Natural killer cell (primary cell): ENCODE measurements around the gene RASGRP3. TPM values are rescaled to one million over a fixed set of nuclear protein-coding genes. Genes with fewer than 3 reads are reported as not detected.
"Not testable (repeated sequence)": the region's sequence is repeated elsewhere in the genome, so short reads cannot be mapped to it uniquely, and the experiment has no call there.

Experiments used
- ATAC-seq, 3 donors: fragments of 150-1000 bp in 2 of 3; fragments of 200-7000 bp in 1 of 3; cut with Tn5 transposase; 1 replicate in 1 of 3; 2 replicates in 2 of 3; pipeline ENCODE4 v1.10.0; 2021; ENCODE audit warnings: mild to moderate bottlenecking in 2 of 3, moderate library complexity in 2 of 3
- DNase-seq, 2 donors: peaks; one replicate each; pipeline versions ENCODE4 v3.0.0 to v3.0.0-alpha.2; 2013 to 2021; ENCODE audit warnings: mixed read lengths in 1 of 2
- H3K27ac ChIP-seq: one replicate; pipeline ENCODE4 v1.5.1; 2013; ENCODE audit warnings: mild to moderate bottlenecking, low read length
- H3K27me3 ChIP-seq: one replicate; pipeline ENCODE4 v1.6.1; 2013; ENCODE audit warnings: low read length; ENCODE audit not compliant: control insufficient read depth, insufficient read depth
- H3K36me3 ChIP-seq: one replicate; pipeline ENCODE4 v1.6.1; 2013; ENCODE audit warnings: low read length; ENCODE audit not compliant: control insufficient read depth, insufficient read depth
- H3K4me1 ChIP-seq: one replicate; pipeline ENCODE4 v1.6.1; 2013; ENCODE audit warnings: low read length; ENCODE audit not compliant: control insufficient read depth, insufficient read depth
- H3K4me3 ChIP-seq: one replicate; pipeline ENCODE4 v1.5.1; 2013; ENCODE audit warnings: low read length
- H3K9me3 ChIP-seq: one replicate; pipeline ENCODE4 v1.6.1; 2013; ENCODE audit warnings: low read length; ENCODE audit not compliant: control insufficient read depth, insufficient read depth
- H3K27ac Mint-ChIP-seq, 2 donors: one replicate each; pipeline ENCODE4 v1.8.0; 2022; ENCODE audit warnings: mild to moderate bottlenecking in 2 of 2, mixed read lengths in 2 of 2, moderate library complexity in 1 of 2
- H3K27me3 Mint-ChIP-seq, 2 donors: one replicate each; pipeline ENCODE4 v1.8.0; 2022; ENCODE audit warnings: low read depth in 2 of 2, mixed read lengths in 2 of 2
- H3K36me3 Mint-ChIP-seq: one replicate; pipeline ENCODE4 v1.8.0; 2022; ENCODE audit warnings: mixed read lengths
- H3K4me1 Mint-ChIP-seq, 2 donors: one replicate each; pipeline ENCODE4 v1.8.0; 2022; ENCODE audit warnings: mixed read lengths in 2 of 2
- H3K4me3 Mint-ChIP-seq: one replicate; pipeline ENCODE4 v1.8.0; 2022; ENCODE audit warnings: mild to moderate bottlenecking, moderate library complexity, mixed read lengths
- H3K9me3 Mint-ChIP-seq, 2 donors: one replicate each; pipeline ENCODE4 v1.8.0; 2022; ENCODE audit warnings: mixed read lengths in 2 of 2
- CTCF ChIP-seq: fragments of 200-600 bp; IDR thresholded peaks from one replicate; pipeline ENCODE4 v1.8.0; 2022; ENCODE audit warnings: antibody characterized with exemption
- WGBS: methylation state at CpG from one replicate; pipeline ENCODE4 v1.1.7; 2013; ENCODE audit warnings: missing lambda C conversion rate; ENCODE audit not compliant: insufficient coverage; 5-methylcytosine and 5-hydroxymethylcytosine counted together
- intact Hi-C: fragments of 100-400 bp; cut with micrococcal nuclease; formaldehyde crosslinking; loops from one replicate; pipeline ENCODE4 v1.14.2; 2022
- total RNA-seq, 4 donors: library from RNA; stranded (reverse); fragments of 120-200 nt in 1 of 4; gene quantifications; one replicate each; pipeline versions ENCODE4 v1.2.3 to v1.2.4, GENCODE V29; 2013 to 2022

RASGRP3 gene
- total RNA-seq, 3 donors from 2014 or later (not counting 1 experiment from before 2014, with no cell fraction given), result 1.8 to 21.1 (median 2.7) TPM

GRCh38 chr2:33441235-33441810 is 35.1 kb upstream of the RASGRP3 start:
- TF ChIP-seq CTCF, result no peak
- intact Hi-C loops, result no loop called here
- H3K36me3 ChIP-seq, result no peaks in the 10 kb centered on the region
- H3K27me3 ChIP-seq, result no peaks in the 10 kb centered on the region
- no peaks in the 10 kb centered on the region for H3K9me3 ChIP-seq
- DNase-seq (peak in 1 of 2 donors; percentile 25), ATAC-seq (no peak)
- WGBS, result 24% methylated on average over 3 of the region's 3 CpGs
- no peak overlapping the region for H3K4me3 Mint-ChIP-seq
- no peak overlapping the region for H3K27ac Mint-ChIP-seq
- peaks cover 12 to 27% of the 10 kb centered on the region in 2 donors for H3K27me3 Mint-ChIP-seq
- H3K9me3 Mint-ChIP-seq, result no peaks in the 10 kb centered on the region
- no peak overlapping the region for H3K27ac ChIP-seq
- no peaks in the 10 kb centered on the region for H3K4me1 Mint-ChIP-seq
- H3K4me3 ChIP-seq, result no peak overlapping the region
- no peaks in the 10 kb centered on the region for H3K36me3 Mint-ChIP-seq
- H3K4me1 ChIP-seq, result no peaks in the 10 kb centered on the region

- H3K9me3 Mint-ChIP-seq, H3K4me1 Mint-ChIP-seq, H3K27me3 ChIP-seq, H3K4me3 Mint-ChIP-seq, H3K9me3 ChIP-seq, H3K27ac Mint-ChIP-seq, H3K36me3 ChIP-seq, H3K36me3 Mint-ChIP-seq, H3K4me3 ChIP-seq, intact Hi-C loops, DNase-seq, H3K4me1 ChIP-seq, ATAC-seq, H3K27ac ChIP-seq: not testable (repeated sequence)
- 93% methylated on average over 4 of the region's 9 CpGs for WGBS
- peaks cover 12 to 27% of the 10 kb centered on the region in 2 donors for H3K27me3 Mint-ChIP-seq
Measured at GRCh38 chr2:33442052-33442451, 34.4 kb upstream of the RASGRP3 start.

- intact Hi-C loops, result no loop called here
- no peaks in the 10 kb centered on the region for H3K9me3 ChIP-seq
- ATAC-seq, result no peak
- no peak overlapping the region for H3K4me3 Mint-ChIP-seq
- no peak for DNase-seq
- H3K27me3 ChIP-seq, result no peaks in the 10 kb centered on the region
- no peak overlapping the region for H3K27ac Mint-ChIP-seq
- no peak overlapping the region for H3K27ac ChIP-seq
- no peaks in the 10 kb centered on the region for H3K4me1 ChIP-seq
- peaks cover 12 to 23% of the 10 kb centered on the region in 2 donors for H3K27me3 Mint-ChIP-seq
- no peaks in the 10 kb centered on the region for H3K4me1 Mint-ChIP-seq
- 86% methylated on average over 6 of the region's 6 CpGs for WGBS
- no peaks in the 10 kb centered on the region for H3K9me3 Mint-ChIP-seq
- H3K36me3 Mint-ChIP-seq, result no peaks in the 10 kb centered on the region
- TF ChIP-seq CTCF, result no peak
- H3K36me3 ChIP-seq, result no peaks in the 10 kb centered on the region
- H3K4me3 ChIP-seq, result no peak overlapping the region
Measured at GRCh38 chr2:33442528-33443079, 33.8 kb upstream of the RASGRP3 start.

DNA sequence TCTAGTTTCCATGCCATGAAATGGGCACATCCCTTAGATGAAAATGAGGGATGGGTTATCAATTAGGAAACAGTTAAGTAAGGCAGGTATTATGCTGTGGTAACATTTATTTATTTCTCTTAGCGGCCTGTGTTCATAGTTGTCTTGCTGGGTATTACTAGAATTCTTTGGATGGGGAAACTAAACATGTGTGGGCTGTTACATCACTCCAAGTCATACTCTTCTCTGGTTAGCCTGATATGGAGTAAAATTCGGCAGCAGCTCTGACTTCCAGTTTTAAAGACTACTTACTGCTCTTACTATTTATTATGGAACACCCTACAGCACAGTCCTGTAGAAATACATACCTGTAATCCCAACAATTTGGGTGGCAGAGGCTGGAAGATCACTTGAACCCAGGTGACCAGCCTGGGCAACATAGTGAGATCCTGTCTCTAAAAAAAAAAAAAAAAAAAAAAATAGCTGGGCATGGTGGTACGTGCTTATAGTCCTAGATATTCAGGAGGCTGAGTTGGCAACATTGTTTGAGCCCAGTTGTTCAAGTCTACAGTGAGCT is 33.1 kb upstream of the RASGRP3 start:
- Mint-ChIP-seq H3K9me3 (no peaks in the 10 kb centered on the region), H3K36me3 (no peaks in the 10 kb centered on the region), H3K4me3 (no peak overlapping the region), H3K27me3 (peaks cover 12 to 19% of the 10 kb centered on the region in 2 donors), H3K27ac (no peak overlapping the region), H3K4me1 (no peaks in the 10 kb centered on the region)
- intact Hi-C loops, result no loop called here
- no peaks in the 10 kb centered on the region for H3K36me3 ChIP-seq
- no peaks in the 10 kb centered on the region for H3K4me1 ChIP-seq
- TF ChIP-seq CTCF, result no peak
- H3K9me3 ChIP-seq, result no peaks in the 10 kb centered on the region
- 82% methylated on average over 3 of the region's 3 CpGs for WGBS
- no peak for ATAC-seq
- no peak overlapping the region for H3K4me3 ChIP-seq
- H3K27ac ChIP-seq, result no peak overlapping the region
- no peaks in the 10 kb centered on the region for H3K27me3 ChIP-seq
- no peak for DNase-seq
